BJ (cell line): ENCODE results near the gene SFMBT1. TPM values are rescaled to one million over a fixed set of nuclear protein-coding genes. Genes with fewer than 3 reads are reported as not detected.

Source experiments
- CTCF ChIA-PET: fragments of 350-600 bp; formaldehyde crosslinking; extraction: SDS; loops from one replicate; lab custom pipeline; 2021; ENCODE audit warnings: antibody characterized with exemption, inconsistent platforms; lab: Yijun Ruan, JAX
- POLR2A ChIA-PET: fragments of 300-600 bp; sonication (Branson Sonifier 250); formaldehyde crosslinking; extraction: SDS; loops from one replicate; lab custom pipeline; 2021; ENCODE audit warnings: antibody characterized with exemption; lab: Charles Lee
- DNase-seq: peaks from one replicate; pipeline ENCODE4 v3.0.0-alpha.2; 2011; ENCODE audit warnings: low read depth
- H3K27me3 ChIP-seq: 2 replicates; pipeline ENCODE4 v1.6.0; 2011; ENCODE audit warnings: low read length; ENCODE audit not compliant: control insufficient read depth, insufficient read depth
- H3K36me3 ChIP-seq: 2 replicates; pipeline ENCODE4 v1.5.1; 2011; ENCODE audit warnings: low read length; ENCODE audit not compliant: control insufficient read depth, insufficient read depth
- H3K4me3 ChIP-seq: 2 replicates; pipeline ENCODE4 v1.5.1; 2011; ENCODE audit warnings: low read depth, mild to moderate bottlenecking, control low read depth, low read length
- CTCF ChIP-seq: IDR thresholded peaks from 2 replicates; pipeline ENCODE4 v1.5.1; 2011; ENCODE audit warnings: low read depth, mild to moderate bottlenecking, control low read depth, inconsistent platforms, low read length, moderate library complexity; ENCODE audit not compliant: insufficient read depth
- polyA plus RNA-seq: library from polyadenylated mRNA; depleted of rRNA; stranded (reverse); fragments of >200 nt; gene quantifications from 2 replicates; pipeline ENCODE4 v1.2.3, GENCODE V29; 2011

The SFMBT1 gene
- polyA plus RNA-seq, 1 experiment, result 2.1 TPM

- TF ChIP-seq CTCF, result no peak
- H3K27me3 ChIP-seq, result no peaks in the 10 kb centered on the region
- no peaks in the 10 kb centered on the region; the same call in 1 of the 2 replicates for H3K36me3 ChIP-seq
- no peak for DNase-seq
- H3K4me3 ChIP-seq, result no peak overlapping the region
- ChIA-PET CTCF (interaction anchor here (0.8 to 1.1 kb wide), 2 partner anchors 8 to 10 kb away, joined by 3 to 4 read pairs; no protein-coding TSS in a partner anchor), POLR2A (interaction anchor here (0.5 kb wide), 1 partner anchor 155 kb away, joined by 8 read pairs; no protein-coding TSS in a partner anchor)
Observed at GRCh38 chr3:52926554-52926953, 119.3 kb downstream of the SFMBT1 start.

GRCh38 chr3:52925405-52926313, 120.2 kb downstream of the SFMBT1 start:
- Histone ChIP-seq H3K27me3 (no peaks in the 10 kb centered on the region), H3K36me3 (no peaks in the 10 kb centered on the region; the same call in 1 of the 2 replicates), H3K4me3 (no peak overlapping the region)
- POLR2A ChIA-PET, result no interaction called here
- no peak for DNase-seq
- no peak for TF ChIP-seq CTCF
- CTCF ChIA-PET, result interaction anchor here (0.7 to 1.1 kb wide), 2 partner anchors 9 kb away, joined by 3 to 4 read pairs; no protein-coding TSS in a partner anchor

- no peaks in the 10 kb centered on the region for H3K27me3 ChIP-seq
- no peak for TF ChIP-seq CTCF
- no peak for DNase-seq
- H3K36me3 ChIP-seq, result no peaks in the 10 kb centered on the region
- ChIA-PET CTCF (no interaction called here), POLR2A (no interaction called here)
- H3K4me3 ChIP-seq, result no peak overlapping the region
Observed at GRCh38 chr3:52923963-52924362, 121.9 kb downstream of the SFMBT1 start.

- Histone ChIP-seq H3K27me3 (no peaks in the 10 kb centered on the region), H3K36me3 (0 out of 2 replicates have a peak, but pooled peaks cover 2% of the 10 kb centered on the region), H3K4me3 (no peak overlapping the region)
- ChIA-PET POLR2A (no interaction called here), CTCF (interaction anchor here (1.0 to 2.2 kb wide), 3 partner anchors 10 to 76 kb away, joined by 3 to 6 read pairs (median 4); no protein-coding TSS in a partner anchor)
- TF ChIP-seq CTCF, result no peak
- no peak for DNase-seq
Observed at GRCh38 chr3:52920841-52921240, 125.0 kb downstream of the SFMBT1 start.

GRCh38 chr3:52917044-52917443, 128.8 kb downstream of the SFMBT1 start:
- POLR2A ChIA-PET, result no interaction called here
- H3K27me3 ChIP-seq, result no peaks in the 10 kb centered on the region
- 0 out of 2 replicates have a peak, but pooled peaks cover 2% of the 10 kb centered on the region for H3K36me3 ChIP-seq
- no peak for TF ChIP-seq CTCF
- CTCF ChIA-PET, result interaction anchor here (0.6 kb wide), 1 partner anchor 77 kb away, joined by 3 read pairs; no protein-coding TSS in a partner anchor
- no peak for DNase-seq
- no peak overlapping the region for H3K4me3 ChIP-seq
